Endothelial cell of umbilical vein (primary cell): ENCODE measurements around the gene KLC4. TPM values are rescaled to one million over a fixed set of nuclear protein-coding genes. Genes with fewer than 3 reads are reported as not detected.

Experiments
- BruUV-seq: library from RNA; stranded (reverse); fragments of 400-500 nt; replicated peaks from 2 replicates; lab custom pipeline; 2021; lab: Mats Ljungman, UMichigan
- CTCF ChIA-PET: fragments of 300-600, 350-600 bp; sonication (Branson Sonifier 250); formaldehyde crosslinking; loops from one replicate; lab custom pipeline; 2021; ENCODE audit warnings: antibody characterized with exemption, inconsistent platforms; lab: Charles Lee
- POLR2A ChIA-PET: fragments of 300-600, 350-600 bp; sonication (Branson Sonifier 250); formaldehyde crosslinking; loops from one replicate; lab custom pipeline; 2021; ENCODE audit warnings: antibody characterized with exemption, inconsistent platforms; lab: Charles Lee
- DNase-seq: peaks from one replicate; pipeline ENCODE4 v3.0.0-alpha.2; 2011; ENCODE audit warnings: low read depth, low spot score
- FAIRE-seq: peaks from 2 replicates; lab custom pipeline; 2011; peaks lifted over from hg19 to GRCh38; lab: Jason Lieb, UNC
- H2AFZ ChIP-seq: 2 replicates; pipeline ENCODE4 v1.6.0; 2012; ENCODE audit warnings: low read depth, low read length, control low read depth, inconsistent platforms
- H3K27ac ChIP-seq: 2 replicates; pipeline ENCODE4 v1.5.1; 2011; ENCODE audit warnings: low read depth, mild to moderate bottlenecking, control low read depth, low read length, moderate library complexity; ENCODE audit not compliant: insufficient read depth
- H3K27me3 ChIP-seq, 2 experiments: 2 replicates each; pipeline versions ENCODE4 v1.6.0 to v1.6.1; 2011; ENCODE audit warnings: low read length in 2 of 2, mixed read lengths in 1 of 2; ENCODE audit not compliant: control insufficient read depth in 2 of 2, insufficient read depth in 2 of 2
- H3K36me3 ChIP-seq, 2 experiments: 2 replicates in 1 of 2; 3 replicates in 1 of 2; pipeline ENCODE4 v1.5.1; 2011; ENCODE audit warnings: low read length in 2 of 2, mild to moderate bottlenecking in 1 of 2, moderate library complexity in 1 of 2; ENCODE audit not compliant: control insufficient read depth in 2 of 2, insufficient read depth in 2 of 2; ENCODE audit errors: extremely low read depth in 1 of 2
- H3K4me1 ChIP-seq: 3 replicates; pipeline ENCODE4 v1.5.1; 2011; ENCODE audit warnings: mild to moderate bottlenecking, low read length; ENCODE audit not compliant: control insufficient read depth, insufficient read depth; ENCODE audit errors: extremely low read depth
- H3K4me2 ChIP-seq: 2 replicates; pipeline ENCODE4 v1.6.1; 2011; ENCODE audit warnings: low read length, control low read depth, mixed read lengths; ENCODE audit not compliant: insufficient read depth
- H3K4me3 ChIP-seq, 3 experiments: fragments of 200-600 bp in 1 of 3; sonication (generic), shearing (Covaris generic) in 1 of 3; replicated peaks in 1 of 3; 2 replicates each; pipeline ENCODE4 v1.5.1; 2011 to 2016; ENCODE audit warnings: control low read depth in 3 of 3, low read length in 3 of 3, mild to moderate bottlenecking in 2 of 3, inconsistent platforms in 1 of 3, low read depth in 1 of 3, moderate library complexity in 1 of 3; ENCODE audit not compliant: insufficient read depth in 1 of 3
- H3K79me2 ChIP-seq: 2 replicates; pipeline ENCODE4 v1.6.0; 2012; ENCODE audit warnings: low read length, inconsistent platforms; ENCODE audit not compliant: control insufficient read depth, insufficient read depth
- H3K9ac ChIP-seq: replicated peaks from 2 replicates; pipeline ENCODE3; 2011; ENCODE audit warnings: low read length, control low read depth; ENCODE audit not compliant: insufficient read depth; ENCODE audit errors: extremely low read depth
- H3K9me1 ChIP-seq: replicated peaks from 3 replicates; pipeline ENCODE4 v1.6.0; 2011; ENCODE audit warnings: mild to moderate bottlenecking, low read length; ENCODE audit not compliant: control insufficient read depth, insufficient read depth; ENCODE audit errors: extremely low read depth
- H3K9me3 ChIP-seq: replicated peaks from 2 replicates; pipeline ENCODE4 v1.5.1; 2012; ENCODE audit warnings: low read length, inconsistent platforms; ENCODE audit not compliant: control insufficient read depth, insufficient read depth
- H4K20me1 ChIP-seq: replicated peaks from 2 replicates; pipeline ENCODE3; 2011; ENCODE audit warnings: mild to moderate bottlenecking, low read length; ENCODE audit not compliant: control insufficient read depth, insufficient read depth; ENCODE audit errors: extremely low read depth
- EZH2 ChIP-seq: IDR thresholded peaks from 2 replicates; pipeline ENCODE4 v1.6.1; 2012; ENCODE audit warnings: borderline replicate concordance, low read depth, mild to moderate bottlenecking, moderate library complexity, low read length, inconsistent platforms; ENCODE audit not compliant: severe bottlenecking
- GATA2 ChIP-seq: IDR thresholded peaks from 2 replicates; pipeline ENCODE4 v1.7.0; 2011; ENCODE audit warnings: low read depth, mild to moderate bottlenecking, moderate library complexity, mixed read lengths, low read length; ENCODE audit not compliant: insufficient read length, insufficient read depth
- JUN ChIP-seq: IDR thresholded peaks from 2 replicates; pipeline ENCODE4 v1.6.1; 2011; ENCODE audit warnings: borderline replicate concordance, low read depth; ENCODE audit not compliant: insufficient read length, insufficient read depth
- POLR2A ChIP-seq: IDR thresholded peaks from 2 replicates; pipeline ENCODE4 v1.6.1; 2012; ENCODE audit warnings: low read depth, mild to moderate bottlenecking, control low read depth, low read length
- POLR2AphosphoS5 ChIP-seq: IDR thresholded peaks from 2 replicates; pipeline ENCODE4 v1.6.1; 2012; ENCODE audit warnings: low read depth, mild to moderate bottlenecking, control low read depth, low read length, moderate library complexity; ENCODE audit not compliant: insufficient read depth
- dilution Hi-C: fragments of 300-500 bp; cut with MboI; formaldehyde crosslinking; loops from one replicate; pipeline ENCODE4 v1.15.0; 2019; ENCODE audit warnings: low sequenced_read_pairs; ENCODE audit not compliant: extremely low pct_ligation_motif_present
- intact Hi-C: fragments of 100-400 bp; cut with micrococcal nuclease; formaldehyde crosslinking; loops from one replicate; pipeline ENCODE4 v1.10.0; 2022
- polyA plus RNA-seq, 4 experiments: library from polyadenylated mRNA; depleted of rRNA in 3 of 4; stranded (reverse) in 3 of 4; unstranded in 1 of 4; fragments of >200 nt; gene quantifications; 2 replicates each; pipeline versions ENCODE4 v1.2.1 to v1.2.3, GENCODE V29; 2011 to 2012; ENCODE audit warnings: missing spikeins in 1 of 4
- total RNA-seq: library from RNA; stranded (reverse); gene quantifications from 2 replicates; pipeline ENCODE4 v1.2.3, GENCODE V29; 2021
- TF ChIP-seq, protein P1 (sequence below): IDR thresholded peaks from 2 replicates; pipeline ENCODE4 v1.6.1; 2011; ENCODE audit not compliant: insufficient read depth, insufficient read length
- TF ChIP-seq, protein P2 (sequence below), 2 donors: IDR thresholded peaks; 1 replicate in 1 of 2; 2 replicates in 1 of 2; pipeline ENCODE4 v1.5.1; 2011; ENCODE audit warnings: low read length in 2 of 2, mild to moderate bottlenecking in 2 of 2, moderate library complexity in 2 of 2, control low read depth in 1 of 2, inconsistent platforms in 1 of 2, low read depth in 1 of 2; ENCODE audit not compliant: insufficient read depth in 1 of 2; ENCODE audit errors: extremely low read depth in 1 of 2

Gene KLC4
- total and polyA plus RNA-seq, 2 donors (not counting 3 experiments of a cell fraction or from before 2014, with no cell fraction given): 17.7 to 26.8 TPM

DNA sequence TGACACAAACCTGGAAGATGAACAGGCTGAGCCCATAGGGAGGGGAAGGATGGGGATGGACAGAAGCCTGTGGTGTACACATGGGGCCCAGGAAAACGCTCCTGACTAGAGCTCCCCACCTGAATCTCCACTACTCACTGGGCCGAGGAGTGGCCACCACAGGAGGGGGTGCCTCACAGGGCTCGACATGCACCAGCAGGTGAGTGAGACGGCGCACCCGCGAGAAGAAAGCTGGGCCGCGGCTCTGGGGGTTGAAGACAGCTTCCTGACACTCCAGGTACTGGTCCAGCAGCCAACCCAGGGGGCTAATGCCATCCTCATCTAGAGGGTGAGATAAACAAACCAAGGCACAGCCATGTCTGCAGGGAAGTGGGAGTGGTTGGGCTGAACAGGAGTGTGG is 16.1 kb upstream of the KLC4 start:
- no peaks in the 10 kb centered on the region for H3K9me3 ChIP-seq
- intact Hi-C loops: no loop called here
- no peak overlapping the region for H3K4me3 ChIP-seq
- BruUV-seq: no TSS peak
- H3K36me3 ChIP-seq: peaks cover 2 to 56% of the 10 kb centered on the region in 2 experiments
- no peaks in the 10 kb centered on the region for H3K79me2 ChIP-seq
- H3K4me2 ChIP-seq: no peak overlapping the region
- H3K27ac ChIP-seq: no peak overlapping the region
- H3K9ac ChIP-seq: no peak overlapping the region
- ChIA-PET POLR2A (no interaction called here), CTCF (no interaction called here)
- no peaks in the 10 kb centered on the region for H3K9me1 ChIP-seq
- dilution Hi-C loops: no loop called here
- H3K4me1 ChIP-seq: no peaks in the 10 kb centered on the region
- no peak for FAIRE-seq
- H3K27me3 ChIP-seq: no peaks in the 10 kb centered on the region
- no peaks in the 10 kb centered on the region for H4K20me1 ChIP-seq
- no peak overlapping the region for H2AFZ ChIP-seq
- TF ChIP-seq JUN (no peak), POLR2A (no peak), EZH2 (no peak), POLR2AphosphoS5 (no peak), GATA2 (no peak)
- TF ChIP-seq, protein P1, sequence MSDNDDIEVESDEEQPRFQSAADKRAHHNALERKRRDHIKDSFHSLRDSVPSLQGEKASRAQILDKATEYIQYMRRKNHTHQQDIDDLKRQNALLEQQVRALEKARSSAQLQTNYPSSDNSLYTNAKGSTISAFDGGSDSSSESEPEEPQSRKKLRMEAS: no peak
- TF ChIP-seq, protein P2, sequence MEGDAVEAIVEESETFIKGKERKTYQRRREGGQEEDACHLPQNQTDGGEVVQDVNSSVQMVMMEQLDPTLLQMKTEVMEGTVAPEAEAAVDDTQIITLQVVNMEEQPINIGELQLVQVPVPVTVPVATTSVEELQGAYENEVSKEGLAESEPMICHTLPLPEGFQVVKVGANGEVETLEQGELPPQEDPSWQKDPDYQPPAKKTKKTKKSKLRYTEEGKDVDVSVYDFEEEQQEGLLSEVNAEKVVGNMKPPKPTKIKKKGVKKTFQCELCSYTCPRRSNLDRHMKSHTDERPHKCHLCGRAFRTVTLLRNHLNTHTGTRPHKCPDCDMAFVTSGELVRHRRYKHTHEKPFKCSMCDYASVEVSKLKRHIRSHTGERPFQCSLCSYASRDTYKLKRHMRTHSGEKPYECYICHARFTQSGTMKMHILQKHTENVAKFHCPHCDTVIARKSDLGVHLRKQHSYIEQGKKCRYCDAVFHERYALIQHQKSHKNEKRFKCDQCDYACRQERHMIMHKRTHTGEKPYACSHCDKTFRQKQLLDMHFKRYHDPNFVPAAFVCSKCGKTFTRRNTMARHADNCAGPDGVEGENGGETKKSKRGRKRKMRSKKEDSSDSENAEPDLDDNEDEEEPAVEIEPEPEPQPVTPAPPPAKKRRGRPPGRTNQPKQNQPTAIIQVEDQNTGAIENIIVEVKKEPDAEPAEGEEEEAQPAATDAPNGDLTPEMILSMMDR (IDR thresholded peaks at IDR 0.05; ENCODE audit: extremely low read depth in 1 of 2, insufficient read depth in 1 of 2, low read depth in 1 of 2, low read length in 2 of 2): no peak
- no peak for DNase-seq
